Measurements from ENCODE around the gene DVL1.

DVL1 gene

GRCh38 chr1:1310476-1311053 lies 38.7 kb downstream of the DVL1 start:
- Histone ChIP-seq H3K27ac (ENCODE audit: low read length) (no peak overlapping the region), H3K4me1 (ENCODE audit: control insufficient read depth, low read depth, low read length) (peaks cover 17% of the 10 kb centered on the region), H3K36me3 (ENCODE audit: control insufficient read depth, low read depth, low read length) (peaks cover 35% of the 10 kb centered on the region), H3K9ac (ENCODE audit: low read length) (no peak overlapping the region), H3K4me3 (ENCODE audit: low read length) (no peak overlapping the region), H3K9me3 (ENCODE audit: control insufficient read depth, low read depth, low read length) (no peaks in the 10 kb centered on the region), H3K27me3 (ENCODE audit: control insufficient read depth, insufficient read depth, low read length) (peaks cover 6% of the 10 kb centered on the region)

DNA sequence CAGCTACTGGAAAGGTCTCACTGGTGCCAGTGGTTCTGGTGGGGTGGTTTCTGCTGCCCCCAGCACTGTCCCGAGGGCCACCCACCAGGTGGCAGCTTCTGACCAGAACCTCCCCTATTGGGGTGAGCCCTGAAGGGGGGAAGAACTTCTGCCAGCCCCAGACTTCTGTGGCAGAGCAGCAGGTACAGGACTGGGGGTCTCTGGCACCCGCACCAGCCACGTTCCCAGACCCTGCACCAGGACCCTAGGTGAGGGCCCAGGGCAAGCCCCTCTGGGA lies 39.2 kb downstream of the DVL1 start:
- Histone ChIP-seq H3K9ac (ENCODE audit: low read length) (no peak overlapping the region), H3K4me3 (ENCODE audit: low read length) (peak overlapping the region; percentile 71), H3K36me3 (ENCODE audit: control insufficient read depth, low read depth, low read length) (peaks cover 35% of the 10 kb centered on the region), H3K4me1 (ENCODE audit: control insufficient read depth, low read depth, low read length) (peaks cover 18% of the 10 kb centered on the region), H3K27ac (ENCODE audit: low read length) (no peak overlapping the region), H3K27me3 (ENCODE audit: control insufficient read depth, insufficient read depth, low read length) (peaks cover 6% of the 10 kb centered on the region), H3K9me3 (ENCODE audit: control insufficient read depth, low read depth, low read length) (no peaks in the 10 kb centered on the region)

DNA sequence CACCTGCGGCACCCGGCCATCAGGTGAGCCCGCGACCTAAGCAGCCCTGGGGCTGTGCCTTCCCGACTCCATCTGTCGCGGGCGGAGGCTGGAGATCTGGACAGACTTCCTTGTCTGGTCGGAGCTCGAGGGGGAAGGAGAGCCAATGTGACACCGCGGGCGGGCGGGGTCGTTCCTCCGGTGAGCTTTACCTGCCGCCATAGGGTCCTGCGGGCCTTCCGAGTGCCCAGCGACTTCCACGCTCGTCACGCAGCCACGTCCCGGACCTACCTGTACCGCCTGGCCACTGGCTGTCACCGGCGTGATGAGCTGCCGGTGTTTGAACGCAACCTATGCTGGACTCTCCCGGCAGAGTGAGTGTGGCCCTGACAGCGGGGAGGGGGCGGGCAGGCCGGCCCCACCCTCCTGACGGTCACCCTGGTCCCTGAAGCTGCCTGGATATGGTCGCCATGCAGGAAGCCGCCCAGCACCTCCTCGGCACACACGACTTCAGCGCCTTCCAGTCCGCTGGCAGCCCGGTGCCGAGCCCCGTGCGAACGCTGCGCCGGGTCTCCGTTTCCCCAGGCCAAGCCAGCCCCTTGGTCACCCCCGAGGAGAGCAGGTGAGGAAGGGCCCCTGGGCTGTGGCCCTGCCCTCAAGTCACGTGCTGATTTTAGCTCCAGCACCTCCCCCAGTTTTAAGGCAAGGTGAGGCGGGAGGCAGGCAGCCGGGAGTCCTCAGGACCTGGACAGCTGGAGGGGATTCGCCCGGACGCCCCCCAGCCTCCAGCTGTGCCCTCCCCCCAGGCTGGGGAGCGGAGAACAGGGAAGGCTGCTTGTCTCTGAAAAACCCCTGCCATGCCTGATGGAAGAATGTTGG lies 39.7 kb downstream of the DVL1 start:
- Histone ChIP-seq H3K4me1 (ENCODE audit: control insufficient read depth, low read depth, low read length) (peaks cover 21% of the 10 kb centered on the region), H3K4me3 (ENCODE audit: low read length) (peak overlapping the region; percentile 71), H3K9me3 (ENCODE audit: control insufficient read depth, low read depth, low read length) (no peaks in the 10 kb centered on the region), H3K36me3 (ENCODE audit: control insufficient read depth, low read depth, low read length) (peaks cover 30% of the 10 kb centered on the region), H3K9ac (ENCODE audit: low read length) (peak overlapping the region; percentile 61), H3K27me3 (ENCODE audit: control insufficient read depth, insufficient read depth, low read length) (peaks cover 6% of the 10 kb centered on the region), H3K27ac (ENCODE audit: low read length) (no peak overlapping the region)

DNA sequence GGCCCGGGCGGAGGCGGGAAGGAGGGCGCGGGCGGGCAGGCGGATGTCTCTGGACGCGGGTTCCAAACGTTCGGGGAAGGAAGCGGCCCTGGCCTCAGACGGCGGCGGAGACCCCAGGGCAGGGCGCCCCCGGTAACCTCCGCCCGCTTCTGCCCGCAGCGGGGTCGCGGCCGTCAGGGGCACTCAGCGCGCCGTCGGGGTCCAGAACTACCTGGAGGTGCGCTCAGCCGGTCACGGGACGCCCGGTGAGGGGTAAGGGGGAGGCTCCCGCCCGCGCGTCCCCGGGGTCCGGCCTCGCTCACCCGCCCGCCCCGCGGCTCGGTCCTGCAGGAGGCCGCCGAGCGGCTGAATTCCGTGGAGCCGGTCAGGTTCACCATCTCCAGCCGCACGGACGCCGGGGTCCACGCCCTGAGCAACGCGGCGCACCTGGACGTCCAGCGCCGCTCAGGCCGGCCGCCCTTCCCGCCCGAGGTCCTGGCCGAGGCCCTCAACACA lies 40.4 kb downstream of the DVL1 start:
- peaks cover 23% of the 10 kb centered on the region for H3K4me1 ChIP-seq (ENCODE audit: control insufficient read depth, low read depth, low read length)
- peak overlapping the region; percentile 61 for H3K9ac ChIP-seq (ENCODE audit: low read length)
- H3K27me3 ChIP-seq (ENCODE audit: control insufficient read depth, insufficient read depth, low read length): peaks cover 6% of the 10 kb centered on the region
- no peaks in the 10 kb centered on the region for H3K9me3 ChIP-seq (ENCODE audit: control insufficient read depth, low read depth, low read length)
- peak overlapping the region; percentile 71 for H3K4me3 ChIP-seq (ENCODE audit: low read length)
- peaks cover 23% of the 10 kb centered on the region for H3K36me3 ChIP-seq (ENCODE audit: control insufficient read depth, low read depth, low read length)
- no peak overlapping the region for H3K27ac ChIP-seq (ENCODE audit: low read length)

DNA sequence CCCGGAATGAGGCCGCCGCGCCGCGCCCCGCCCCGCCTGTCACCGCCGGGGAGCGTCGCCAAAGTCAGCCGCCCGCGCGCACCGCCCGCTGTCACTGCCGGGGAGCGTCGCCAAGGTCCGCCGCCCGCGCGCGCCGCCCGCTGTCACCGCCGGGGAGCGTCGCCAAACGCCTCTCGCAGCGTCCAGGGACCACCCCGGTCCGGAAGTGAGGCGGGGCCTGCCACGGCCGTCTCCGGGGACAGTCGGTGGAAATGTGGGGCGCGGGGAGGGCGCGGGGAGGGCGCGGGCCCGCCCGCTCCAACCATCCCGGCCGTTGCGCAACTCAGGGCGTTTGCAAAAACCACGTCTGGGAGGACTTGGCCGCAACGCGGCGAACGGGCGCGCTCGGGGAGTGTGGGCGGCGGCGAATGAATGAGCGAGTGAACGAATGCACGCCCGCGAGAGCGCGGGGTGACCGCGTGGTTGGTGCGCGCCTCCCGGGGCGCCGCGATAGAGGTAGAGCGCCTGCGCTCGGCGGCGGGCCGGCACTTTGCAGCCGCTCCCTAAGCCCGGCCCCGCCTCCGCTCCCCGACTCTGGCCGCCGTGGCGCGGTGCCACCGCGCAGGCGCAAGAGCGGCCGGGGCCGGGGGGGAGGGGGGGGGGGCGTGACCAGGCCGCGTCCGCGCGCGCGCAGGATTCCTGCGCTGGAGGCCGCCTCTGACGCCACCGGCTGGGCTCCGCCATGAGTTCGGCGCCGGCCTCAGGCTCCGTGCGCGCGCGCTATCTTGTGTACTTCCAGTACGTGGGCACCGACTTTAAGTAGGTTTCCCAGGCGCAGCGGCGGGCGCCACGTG lies 41.1 kb downstream of the DVL1 start, which contains the start of the genes ACAP3 and PUSL1:
Gene ACAP3 (minus strand): TSS at position 8 of the 833 bp plus-strand sequence. CDS start 115 bp downstream, outside the sequence.
Gene PUSL1 (plus strand): TSS at position 675 of the 833 bp plus-strand sequence. CDS start 47 bp downstream, at position 722.
- Histone ChIP-seq H3K27ac (ENCODE audit: low read length) (no peak within 1 kb of the TSS), H3K4me1 (ENCODE audit: control insufficient read depth, low read depth, low read length) (peaks cover 23% of the 10 kb centered on the region), H3K9ac (ENCODE audit: low read length) (peak within 1 kb of the TSS; percentile 61), H3K36me3 (ENCODE audit: control insufficient read depth, low read depth, low read length) (peaks cover 17% of the 10 kb centered on the region), H3K4me3 (ENCODE audit: low read length) (peak within 1 kb of the TSS; percentile 71), H3K9me3 (ENCODE audit: control insufficient read depth, low read depth, low read length) (no peaks in the 10 kb centered on the region), H3K27me3 (ENCODE audit: control insufficient read depth, insufficient read depth, low read length) (peaks cover 6% of the 10 kb centered on the region)

- H3K27me3 ChIP-seq (ENCODE audit: control insufficient read depth, insufficient read depth, low read length): peaks cover 6% of the 10 kb centered on the region
- H3K36me3 ChIP-seq (ENCODE audit: control insufficient read depth, low read depth, low read length): peaks cover 10% of the 10 kb centered on the region
- H3K9ac ChIP-seq (ENCODE audit: low read length): peak overlapping the region; percentile 46
- no peaks in the 10 kb centered on the region for H3K9me3 ChIP-seq (ENCODE audit: control insufficient read depth, low read depth, low read length)
- H3K4me1 ChIP-seq (ENCODE audit: control insufficient read depth, low read depth, low read length): peaks cover 23% of the 10 kb centered on the region
- H3K27ac ChIP-seq (ENCODE audit: low read length): no peak overlapping the region
- peak overlapping the region; percentile 61 for H3K4me3 ChIP-seq (ENCODE audit: low read length)
These were observed 41.8 kb downstream of the DVL1 start for GRCh38 chr1:1307261-1307922.

DNA sequence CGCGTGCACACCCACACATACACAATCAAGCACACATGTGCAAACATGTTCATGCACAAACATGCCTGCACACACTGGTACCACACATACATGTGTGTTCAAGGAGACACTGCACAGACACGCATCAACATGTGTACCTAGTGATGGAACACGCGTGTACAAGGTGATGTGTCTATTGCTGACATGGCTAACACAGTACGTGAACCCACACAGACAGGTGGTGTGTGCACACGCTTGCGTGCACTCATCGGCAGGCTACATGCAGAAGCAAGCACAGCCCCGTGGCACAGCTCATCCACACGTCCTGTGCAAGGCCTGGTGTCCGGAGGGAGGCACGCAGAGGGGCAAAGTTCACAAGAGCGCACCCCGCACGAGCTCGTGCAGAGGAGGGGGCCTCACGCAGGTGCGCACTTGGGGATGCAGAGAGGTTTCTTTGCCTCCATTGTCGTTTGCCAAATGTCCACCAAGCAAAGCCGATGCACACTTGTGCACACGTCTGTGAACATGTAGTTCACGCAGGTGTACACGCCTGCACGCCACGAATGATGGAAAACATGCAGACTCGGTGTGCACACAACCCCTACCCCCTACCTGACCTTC lies 42.5 kb downstream of the DVL1 start:
- H3K27ac ChIP-seq (ENCODE audit: low read length): no peak overlapping the region
- no peaks in the 10 kb centered on the region for H3K9me3 ChIP-seq (ENCODE audit: control insufficient read depth, low read depth, low read length)
- H3K4me1 ChIP-seq (ENCODE audit: control insufficient read depth, low read depth, low read length): peaks cover 23% of the 10 kb centered on the region

DNA sequence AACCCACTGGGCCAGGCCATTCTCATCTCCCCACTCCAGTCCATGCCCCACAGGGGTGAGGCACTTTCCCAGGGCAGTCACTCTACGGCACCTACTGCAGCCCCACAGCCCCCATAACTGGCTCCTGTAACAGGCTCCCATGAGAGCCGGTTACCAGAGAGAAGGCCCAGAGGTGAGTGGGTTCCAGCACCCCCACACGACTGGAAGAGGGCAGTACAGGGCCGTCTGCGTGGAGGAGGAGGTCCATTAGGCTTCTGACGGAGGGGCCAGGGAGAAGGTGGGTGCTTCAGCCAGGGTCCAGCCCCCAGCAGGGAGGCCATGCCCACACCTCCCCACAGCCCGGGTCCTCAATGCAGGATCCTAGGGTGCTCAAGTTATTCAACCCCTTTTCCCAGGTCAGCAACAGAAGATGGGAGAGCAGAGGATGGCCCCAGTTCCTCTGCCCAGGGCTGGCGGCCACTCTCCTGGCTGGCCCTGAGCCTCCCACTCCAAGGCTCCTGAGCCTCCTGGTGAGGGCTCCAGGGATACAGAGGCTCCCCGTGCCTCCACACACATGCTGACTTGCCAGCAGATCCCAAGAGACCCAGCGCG lies 43.1 kb downstream of the DVL1 start:
- Histone ChIP-seq H3K27ac (ENCODE audit: low read length) (no peak overlapping the region), H3K9ac (ENCODE audit: low read length) (no peak overlapping the region), H3K4me3 (ENCODE audit: low read length) (peak overlapping the region; percentile 61)

More for the DNA sequence above, 42.5 kb downstream of the DVL1 start:
- peak overlapping the region; percentile 61 for H3K4me3 ChIP-seq (ENCODE audit: low read length)
- H3K36me3 ChIP-seq (ENCODE audit: control insufficient read depth, low read depth, low read length): peaks cover 9% of the 10 kb centered on the region
- peak overlapping the region; percentile 46 for H3K9ac ChIP-seq (ENCODE audit: low read length)
- peaks cover 6% of the 10 kb centered on the region for H3K27me3 ChIP-seq (ENCODE audit: control insufficient read depth, insufficient read depth, low read length)

DNA sequence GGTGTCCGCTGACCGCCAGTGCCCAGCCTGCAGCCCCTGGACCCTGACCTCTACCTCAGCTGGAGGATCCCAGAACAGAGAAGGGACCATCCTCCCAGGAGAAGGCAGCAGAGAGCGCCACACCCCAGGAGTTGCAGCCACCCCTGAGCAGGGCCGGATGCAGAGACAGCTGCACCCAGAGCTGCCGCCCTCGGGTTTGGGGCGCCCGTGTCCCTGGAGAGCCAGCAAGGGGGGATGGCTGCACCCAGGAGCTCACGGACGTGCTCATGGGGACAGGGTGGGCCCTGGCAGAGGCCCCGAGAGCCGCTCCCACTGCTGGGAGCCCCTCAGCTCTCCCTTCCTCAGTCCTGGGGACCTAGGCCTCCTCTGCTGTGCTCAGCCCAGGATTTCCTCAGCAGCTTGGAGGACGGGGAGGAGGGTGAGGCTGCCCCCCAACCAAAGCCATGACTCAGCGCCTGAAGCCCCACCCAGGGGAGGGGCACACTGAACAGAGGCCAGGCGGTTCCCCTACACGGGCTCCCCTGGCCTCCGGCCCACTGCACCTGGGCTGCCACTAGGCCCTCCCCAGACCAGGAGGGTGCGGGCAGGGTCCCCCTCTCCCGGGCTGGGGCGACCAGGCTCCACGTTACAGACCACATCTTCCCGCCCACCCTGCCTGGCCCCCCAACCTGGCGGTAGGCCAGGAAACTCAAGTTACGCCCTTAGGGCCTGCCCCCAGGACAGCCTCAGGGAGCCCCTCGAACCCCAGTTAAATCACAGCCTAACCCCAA lies 43.7 kb downstream of the DVL1 start:
- Histone ChIP-seq H3K36me3 (ENCODE audit: control insufficient read depth, low read depth, low read length) (no peaks in the 10 kb centered on the region), H3K4me1 (ENCODE audit: control insufficient read depth, low read depth, low read length) (peaks cover 23% of the 10 kb centered on the region), H3K9ac (ENCODE audit: low read length) (no peak overlapping the region), H3K9me3 (ENCODE audit: control insufficient read depth, low read depth, low read length) (no peaks in the 10 kb centered on the region), H3K27ac (ENCODE audit: low read length) (no peak overlapping the region), H3K27me3 (ENCODE audit: control insufficient read depth, insufficient read depth, low read length) (peaks cover 6% of the 10 kb centered on the region), H3K4me3 (ENCODE audit: low read length) (peak overlapping the region; percentile 37)

More for the DNA sequence above, 43.1 kb downstream of the DVL1 start:
- H3K9me3 ChIP-seq (ENCODE audit: control insufficient read depth, low read depth, low read length): no peaks in the 10 kb centered on the region
- peaks cover 6% of the 10 kb centered on the region for H3K27me3 ChIP-seq (ENCODE audit: control insufficient read depth, insufficient read depth, low read length)
- H3K4me1 ChIP-seq (ENCODE audit: control insufficient read depth, low read depth, low read length): peaks cover 23% of the 10 kb centered on the region
- H3K36me3 ChIP-seq (ENCODE audit: control insufficient read depth, low read depth, low read length): peaks cover 3% of the 10 kb centered on the region
